ENCODE results near the gene ASTN2.

DNA sequence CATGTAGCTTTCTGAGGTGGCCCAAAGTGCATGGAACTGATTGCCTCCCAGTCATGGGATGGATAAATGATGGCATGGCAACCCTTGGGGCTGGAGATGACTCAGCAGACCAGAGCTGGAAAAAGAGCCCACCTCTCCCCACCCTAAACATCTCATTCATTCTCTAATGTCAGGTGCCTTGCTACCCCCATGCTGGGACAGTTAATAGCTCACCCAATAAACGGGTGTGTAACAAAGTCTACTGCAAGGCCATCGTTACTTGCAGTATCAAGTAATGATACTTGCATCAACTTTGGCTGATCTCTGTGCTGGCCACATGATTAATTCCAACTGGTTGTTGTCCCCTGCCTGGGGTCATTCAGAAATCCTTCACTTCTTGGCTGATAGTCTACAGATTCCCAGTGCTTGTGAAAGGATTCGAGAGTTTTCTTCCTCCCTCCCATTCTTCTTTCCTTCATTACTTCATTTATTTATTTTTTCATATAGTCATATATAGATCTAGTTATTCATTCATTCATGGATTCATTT lies 850.5 kb downstream of the ASTN2 start:
- TF ChIP-seq IRF2 (CRISPR knock-in tag; IDR thresholded peaks at IDR 0.05) (no peak), PML (IDR thresholded peaks at IDR 0.05; ENCODE audit: low read length) (no peak), ZC3H11A (IDR thresholded peaks at IDR 0.05; ENCODE audit: low read depth, low read length) (no peak), NCOA1 (IDR thresholded peaks at IDR 0.05; ENCODE audit: low read depth) (no peak), TAF7 (tag; IDR thresholded peaks at IDR 0.05) (no peak), CREB3L1 (IDR thresholded peaks at IDR 0.05; ENCODE audit: borderline replicate concordance, low read depth) (no peak), FOXM1 (IDR thresholded peaks at IDR 0.05; ENCODE audit: low read depth) (no peak), FOXM1 (CRISPR knock-in tag; IDR thresholded peaks at IDR 0.05; ENCODE audit: low read depth) (no peak), HDAC2 (IDR thresholded peaks at IDR 0.05) (no peak), ETS1 (conservative IDR thresholded peaks at IDR 0.05; ENCODE audit: control insufficient read depth, low read depth, low read length) (no peak), NELFE (IDR thresholded peaks at IDR 0.05; ENCODE audit: insufficient read depth, insufficient read length) (no peak)
- TF ChIP-seq, protein P1, sequence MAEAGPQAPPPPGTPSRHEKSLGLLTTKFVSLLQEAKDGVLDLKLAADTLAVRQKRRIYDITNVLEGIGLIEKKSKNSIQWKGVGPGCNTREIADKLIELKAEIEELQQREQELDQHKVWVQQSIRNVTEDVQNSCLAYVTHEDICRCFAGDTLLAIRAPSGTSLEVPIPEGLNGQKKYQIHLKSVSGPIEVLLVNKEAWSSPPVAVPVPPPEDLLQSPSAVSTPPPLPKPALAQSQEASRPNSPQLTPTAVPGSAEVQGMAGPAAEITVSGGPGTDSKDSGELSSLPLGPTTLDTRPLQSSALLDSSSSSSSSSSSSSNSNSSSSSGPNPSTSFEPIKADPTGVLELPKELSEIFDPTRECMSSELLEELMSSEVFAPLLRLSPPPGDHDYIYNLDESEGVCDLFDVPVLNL (CRISPR knock-in tag; IDR thresholded peaks at IDR 0.05; ENCODE audit: low read depth) = no peak
- TF ChIP-seq, protein P2, sequence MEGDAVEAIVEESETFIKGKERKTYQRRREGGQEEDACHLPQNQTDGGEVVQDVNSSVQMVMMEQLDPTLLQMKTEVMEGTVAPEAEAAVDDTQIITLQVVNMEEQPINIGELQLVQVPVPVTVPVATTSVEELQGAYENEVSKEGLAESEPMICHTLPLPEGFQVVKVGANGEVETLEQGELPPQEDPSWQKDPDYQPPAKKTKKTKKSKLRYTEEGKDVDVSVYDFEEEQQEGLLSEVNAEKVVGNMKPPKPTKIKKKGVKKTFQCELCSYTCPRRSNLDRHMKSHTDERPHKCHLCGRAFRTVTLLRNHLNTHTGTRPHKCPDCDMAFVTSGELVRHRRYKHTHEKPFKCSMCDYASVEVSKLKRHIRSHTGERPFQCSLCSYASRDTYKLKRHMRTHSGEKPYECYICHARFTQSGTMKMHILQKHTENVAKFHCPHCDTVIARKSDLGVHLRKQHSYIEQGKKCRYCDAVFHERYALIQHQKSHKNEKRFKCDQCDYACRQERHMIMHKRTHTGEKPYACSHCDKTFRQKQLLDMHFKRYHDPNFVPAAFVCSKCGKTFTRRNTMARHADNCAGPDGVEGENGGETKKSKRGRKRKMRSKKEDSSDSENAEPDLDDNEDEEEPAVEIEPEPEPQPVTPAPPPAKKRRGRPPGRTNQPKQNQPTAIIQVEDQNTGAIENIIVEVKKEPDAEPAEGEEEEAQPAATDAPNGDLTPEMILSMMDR (IDR thresholded peaks at IDR 0.05 in 2 of 3, conservative IDR thresholded peaks at IDR 0.05 in 1 of 3; ENCODE audit: insufficient read depth in 2 of 3, low read depth in 1 of 3, low read length in 3 of 3) = no peak
- TF ChIP-seq, protein P3, sequence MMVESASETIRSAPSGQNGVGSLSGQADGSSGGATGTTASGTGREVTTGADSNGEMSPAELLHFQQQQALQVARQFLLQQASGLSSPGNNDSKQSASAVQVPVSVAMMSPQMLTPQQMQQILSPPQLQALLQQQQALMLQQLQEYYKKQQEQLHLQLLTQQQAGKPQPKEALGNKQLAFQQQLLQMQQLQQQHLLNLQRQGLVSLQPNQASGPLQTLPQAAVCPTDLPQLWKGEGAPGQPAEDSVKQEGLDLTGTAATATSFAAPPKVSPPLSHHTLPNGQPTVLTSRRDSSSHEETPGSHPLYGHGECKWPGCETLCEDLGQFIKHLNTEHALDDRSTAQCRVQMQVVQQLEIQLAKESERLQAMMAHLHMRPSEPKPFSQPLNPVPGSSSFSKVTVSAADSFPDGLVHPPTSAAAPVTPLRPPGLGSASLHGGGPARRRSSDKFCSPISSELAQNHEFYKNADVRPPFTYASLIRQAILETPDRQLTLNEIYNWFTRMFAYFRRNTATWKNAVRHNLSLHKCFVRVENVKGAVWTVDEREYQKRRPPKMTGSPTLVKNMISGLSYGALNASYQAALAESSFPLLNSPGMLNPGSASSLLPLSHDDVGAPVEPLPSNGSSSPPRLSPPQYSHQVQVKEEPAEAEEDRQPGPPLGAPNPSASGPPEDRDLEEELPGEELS (CRISPR knock-in tag; IDR thresholded peaks at IDR 0.05; ENCODE audit: borderline replicate concordance) = no peak

Data from K562 (cell line).